ENCODE results near the gene VWA3B.
A peak's percentile ranks its signal among the peaks of the same experiment; 100 is the strongest.
"Not testable (repeated sequence)": the region's sequence is repeated elsewhere in the genome, so short reads cannot be mapped to it uniquely, and the experiment has no call there.

Gene VWA3B, protein sequence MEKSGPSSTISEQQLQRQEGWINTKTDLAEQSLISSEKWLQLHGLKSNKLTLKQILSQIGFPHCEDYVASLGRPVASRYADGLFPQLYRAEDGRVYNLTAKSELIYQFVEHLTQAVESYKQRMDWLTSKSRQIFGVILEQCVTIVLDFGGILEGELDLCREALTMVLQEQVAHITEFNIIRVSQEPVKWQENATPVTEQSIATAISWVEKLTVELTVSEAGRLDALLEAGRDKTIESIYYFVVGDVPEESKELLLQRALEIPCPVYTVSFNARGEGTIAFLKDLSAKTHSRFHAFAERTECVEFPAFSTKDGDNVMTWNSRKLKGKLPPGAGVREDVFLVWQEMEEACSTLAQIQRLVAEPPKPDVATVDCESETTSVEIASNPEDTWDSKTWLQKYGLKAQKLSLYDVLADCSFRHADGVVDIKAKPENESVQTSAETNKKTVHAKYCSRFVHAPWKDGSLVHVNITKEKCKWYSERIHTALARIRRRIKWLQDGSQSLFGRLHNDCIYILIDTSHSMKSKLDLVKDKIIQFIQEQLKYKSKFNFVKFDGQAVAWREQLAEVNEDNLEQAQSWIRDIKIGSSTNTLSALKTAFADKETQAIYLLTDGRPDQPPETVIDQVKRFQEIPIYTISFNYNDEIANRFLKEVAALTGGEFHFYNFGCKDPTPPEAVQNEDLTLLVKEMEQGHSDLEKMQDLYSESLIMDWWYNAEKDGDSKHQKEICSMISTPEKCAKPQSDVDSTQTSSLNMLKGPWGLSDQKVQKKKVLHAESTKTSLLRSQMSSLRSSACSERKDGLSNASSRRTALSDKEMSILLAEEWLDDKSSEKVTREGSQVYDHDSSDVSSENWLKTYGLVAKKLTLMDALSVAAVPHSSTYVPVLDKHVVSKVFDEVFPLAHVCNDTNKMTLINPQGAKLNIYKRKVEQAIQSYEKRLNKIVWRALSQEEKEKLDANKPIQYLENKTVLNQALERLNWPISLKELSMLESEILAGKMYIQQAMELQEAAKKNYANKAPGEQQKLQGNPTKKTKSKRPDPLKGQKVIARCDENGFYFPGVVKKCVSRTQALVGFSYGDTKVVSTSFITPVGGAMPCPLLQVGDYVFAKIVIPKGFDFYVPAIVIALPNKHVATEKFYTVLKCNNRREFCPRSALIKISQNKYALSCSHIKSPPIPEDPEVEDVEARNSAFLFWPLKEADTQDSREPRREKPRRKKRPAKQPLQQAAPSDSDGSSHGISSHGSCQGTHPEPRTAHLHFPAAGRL (N-terminal part only)

DNA sequence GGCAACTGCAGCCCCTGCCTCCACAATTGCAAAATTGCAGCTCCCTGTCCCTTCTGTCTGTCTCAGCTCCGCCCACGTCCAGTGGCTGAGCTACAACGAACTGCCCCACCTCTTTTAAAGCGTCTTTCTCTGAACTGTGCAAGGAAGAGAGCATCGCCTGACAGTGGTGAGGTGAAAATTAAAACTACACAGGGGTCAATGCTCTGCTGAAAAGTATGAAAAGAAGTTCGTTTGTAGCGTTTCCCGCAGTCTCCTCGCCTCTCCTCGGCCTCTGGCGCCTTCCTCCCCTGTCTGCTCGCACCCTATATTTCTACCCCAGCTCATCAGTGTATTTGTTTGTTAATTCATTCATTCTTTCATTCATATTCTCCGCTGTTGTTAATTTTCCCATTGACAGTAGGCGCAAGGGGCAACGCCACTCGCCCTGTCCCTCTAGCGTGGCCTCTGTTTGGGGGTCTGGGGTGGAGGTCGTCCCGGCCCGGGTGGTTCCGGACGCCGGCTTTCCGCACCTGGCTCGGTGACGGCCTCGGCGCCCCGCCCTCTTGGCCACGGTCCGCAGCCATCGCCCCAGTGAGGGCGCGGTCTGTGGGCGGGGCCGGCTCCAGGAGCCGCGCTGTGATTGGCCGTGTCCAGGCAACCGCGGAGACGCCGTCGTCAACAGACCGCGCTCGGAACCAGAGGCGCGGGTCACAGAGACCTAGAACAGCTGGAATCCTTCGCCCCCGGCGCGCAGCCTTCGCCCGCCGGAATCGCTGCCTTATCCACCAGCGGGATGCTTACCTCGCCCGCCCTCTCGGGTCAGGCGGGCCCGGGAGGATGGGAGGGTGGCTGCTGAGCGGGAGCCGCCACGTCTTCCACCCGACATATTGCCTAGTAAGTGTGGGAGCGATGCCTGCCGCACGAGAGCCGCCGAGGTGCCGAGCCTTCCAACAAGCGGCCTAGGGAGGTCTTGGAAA is at the start of gene VWA3B:
TSS of gene VWA3B (plus strand) at position 677 of the 956 bp plus-strand sequence. CDS start 5,926 bp downstream, outside the sequence.
- DNase-seq (ENCODE audit: low read depth in 2 of 2), result peak; percentile 50 to 57

DNA sequence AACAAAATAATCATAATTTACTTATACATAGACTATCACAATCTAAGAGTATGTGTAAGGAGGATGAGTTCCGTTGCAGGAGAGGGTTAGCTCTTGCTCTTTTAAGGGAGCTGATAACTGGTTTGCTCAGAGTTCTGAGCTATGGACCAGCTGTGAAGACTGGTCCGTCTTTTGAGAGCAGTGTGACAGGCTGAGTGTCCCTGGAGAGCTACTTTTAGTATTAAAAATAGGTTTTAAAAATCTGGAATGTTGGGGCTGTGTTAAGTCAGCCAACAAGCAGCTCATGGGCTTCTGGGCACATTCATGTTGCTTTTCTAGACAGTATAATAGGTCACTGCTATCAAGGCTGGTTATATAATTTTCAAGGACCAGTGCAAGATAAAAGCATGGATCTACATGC is 49.8 kb upstream of the VWA3B start:
- no peak for DNase-seq (ENCODE audit: low read depth in 2 of 2)

GRCh38 chr2:98037666-98038336 is 49.2 kb upstream of the VWA3B start:
- no peak for DNase-seq (ENCODE audit: low read depth in 2 of 2)

GRCh38 chr2:98039085-98039756 is 47.7 kb upstream of the VWA3B start:
- DNase-seq (ENCODE audit: low read depth in 2 of 2), result no peak

DNA sequence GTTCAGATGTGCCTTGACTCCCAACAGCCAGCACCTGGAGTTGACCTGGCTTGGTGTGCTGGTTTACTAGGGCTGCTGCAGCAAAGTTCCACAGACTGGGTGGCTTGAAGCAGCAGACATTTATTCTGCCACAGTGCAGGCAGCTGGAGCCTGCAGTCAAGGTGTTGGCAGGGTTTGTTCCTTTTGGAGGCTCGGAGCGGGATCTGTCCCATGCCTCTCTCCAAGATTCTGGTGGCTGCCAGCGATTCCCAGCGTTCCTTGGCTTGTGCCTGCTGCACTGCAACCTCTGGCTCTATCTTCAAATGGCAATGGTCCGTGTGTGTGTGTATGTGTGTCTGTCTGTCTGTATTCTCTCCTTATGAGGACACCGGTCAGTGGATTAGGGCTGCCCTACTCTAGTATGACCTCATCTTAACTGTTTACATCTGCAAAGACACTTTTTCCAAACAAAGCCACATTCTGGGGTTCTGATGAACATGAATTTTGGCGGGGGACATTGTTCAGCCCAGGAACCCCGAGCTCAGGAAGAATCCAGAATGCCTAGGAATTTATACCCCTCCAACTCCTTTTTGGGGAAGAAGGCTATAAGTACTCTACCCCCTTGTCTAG is 46.5 kb upstream of the VWA3B start:
- no peak for DNase-seq (ENCODE audit: low read depth in 2 of 2)

- DNase-seq (ENCODE audit: low read depth in 2 of 2), result no peak
These were observed 43.9 kb upstream of the VWA3B start for GRCh38 chr2:98043101-98043500.

DNA sequence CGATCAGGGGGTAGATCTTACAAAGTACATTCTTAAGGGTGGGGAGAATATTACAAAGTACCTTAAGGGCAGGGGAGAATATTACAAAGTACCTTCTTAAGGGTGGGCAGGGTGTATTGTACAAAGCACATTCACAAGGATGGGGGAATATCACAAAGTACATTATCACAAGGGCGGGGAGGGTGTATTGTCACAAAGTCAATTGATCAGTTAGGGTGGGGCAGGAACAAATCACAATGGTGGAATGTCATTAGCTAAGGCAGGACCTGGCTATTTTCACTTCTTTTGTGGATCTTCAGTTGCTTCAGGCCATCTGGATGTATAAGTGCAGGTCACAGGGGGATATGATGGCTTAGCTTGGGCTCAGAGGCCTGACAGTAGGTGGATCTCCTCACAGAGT is 42.2 kb upstream of the VWA3B start:
- DNase-seq (ENCODE audit: low read depth in 2 of 2), result not testable (repeated sequence)

GRCh38 chr2:98050070-98050469 is 36.9 kb upstream of the VWA3B start:
- DNase-seq (ENCODE audit: low read depth in 2 of 2), result no peak

DNA sequence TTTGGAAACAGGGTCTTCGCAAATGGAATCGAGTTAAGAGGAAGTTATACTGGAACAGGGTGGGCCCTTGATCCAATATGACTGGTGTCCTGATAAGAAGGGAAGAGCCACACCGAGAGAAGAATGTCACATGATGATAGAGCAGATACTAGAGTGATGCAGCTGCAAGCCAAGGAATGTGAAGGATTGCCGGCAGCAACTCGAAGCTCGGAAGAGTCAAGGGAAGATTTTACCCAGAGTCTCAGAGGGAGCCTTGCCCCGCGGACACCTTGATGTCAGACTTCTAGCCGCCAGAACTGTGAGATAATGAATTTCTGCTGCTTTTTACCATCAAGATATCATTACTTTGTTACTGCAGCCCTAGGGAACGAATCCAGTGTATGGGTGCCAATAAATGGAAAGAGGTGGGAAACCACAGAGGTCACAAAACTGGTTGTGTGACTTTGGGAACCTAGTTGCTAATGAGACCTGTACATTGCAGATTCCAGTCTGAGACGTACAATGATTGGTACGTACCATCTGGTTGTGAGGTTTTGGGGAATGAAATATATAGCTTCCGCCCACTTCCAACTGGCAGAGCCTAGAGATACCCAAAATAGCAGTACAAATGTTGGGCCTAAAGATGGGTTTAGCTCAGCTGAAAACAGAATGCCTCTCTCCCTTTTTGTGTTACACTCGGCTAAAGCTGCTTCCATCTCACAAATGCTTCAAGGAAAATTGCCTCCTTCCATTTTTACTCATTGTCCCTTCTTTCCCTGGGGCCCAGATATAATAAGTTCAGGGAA is 28.6 kb upstream of the VWA3B start:
- DNase-seq (ENCODE audit: low read depth in 2 of 2), result no peak

- no peak for DNase-seq (ENCODE audit: low read depth in 2 of 2)
These were observed 26.7 kb upstream of the VWA3B start for GRCh38 chr2:98060277-98060676.

DNA sequence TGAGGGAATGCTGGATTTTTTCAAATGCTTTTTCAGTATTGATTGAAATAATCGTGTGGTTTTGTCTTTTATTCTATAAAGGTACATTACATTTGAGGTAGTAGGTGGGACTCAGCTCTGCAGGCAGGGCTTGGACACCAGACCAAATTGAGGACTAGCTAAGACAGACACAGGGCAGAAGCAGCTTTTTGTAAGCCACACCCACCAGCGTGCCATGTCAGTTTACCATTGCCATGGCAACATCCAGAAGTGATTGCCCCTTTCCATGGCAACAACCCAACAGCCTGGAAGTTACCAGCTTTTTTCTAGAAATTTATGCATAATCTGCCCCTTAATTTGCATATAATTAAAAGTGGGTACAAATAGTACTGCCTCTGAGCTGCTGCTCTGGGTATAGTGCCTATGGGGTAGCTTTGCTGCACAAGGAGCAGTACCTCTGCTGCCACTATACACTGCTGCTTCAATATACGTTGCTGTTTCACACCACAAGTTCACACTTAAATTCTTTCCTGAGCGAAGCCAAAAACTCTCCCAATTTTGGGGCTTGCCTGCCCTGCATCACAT is 23.6 kb upstream of the VWA3B start:
- no peak for DNase-seq (ENCODE audit: low read depth in 2 of 2)

- DNase-seq (ENCODE audit: low read depth in 2 of 2), result no peak
These were observed 21.2 kb upstream of the VWA3B start for GRCh38 chr2:98065808-98066207.

DNA sequence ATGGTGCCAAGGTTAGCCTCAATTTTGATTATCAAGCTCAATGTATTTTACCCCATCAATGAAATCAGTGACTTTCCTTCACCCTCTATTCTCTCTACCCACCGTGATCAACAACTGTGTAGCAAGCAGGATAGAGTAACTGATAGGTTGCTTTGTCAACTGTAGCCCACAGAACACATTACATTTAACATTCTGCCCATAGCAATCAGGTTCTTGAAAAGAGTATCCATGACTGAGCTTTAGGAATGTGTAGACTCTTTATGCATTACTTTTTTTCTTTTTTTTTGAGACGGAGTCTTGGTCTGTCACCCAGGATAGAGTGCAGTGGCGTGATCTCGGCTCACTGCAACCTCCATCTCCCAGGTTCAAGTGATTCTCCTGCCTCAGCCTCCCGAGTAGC is 19.8 kb upstream of the VWA3B start:
- DNase-seq (ENCODE audit: low read depth in 2 of 2), result no peak

DNA sequence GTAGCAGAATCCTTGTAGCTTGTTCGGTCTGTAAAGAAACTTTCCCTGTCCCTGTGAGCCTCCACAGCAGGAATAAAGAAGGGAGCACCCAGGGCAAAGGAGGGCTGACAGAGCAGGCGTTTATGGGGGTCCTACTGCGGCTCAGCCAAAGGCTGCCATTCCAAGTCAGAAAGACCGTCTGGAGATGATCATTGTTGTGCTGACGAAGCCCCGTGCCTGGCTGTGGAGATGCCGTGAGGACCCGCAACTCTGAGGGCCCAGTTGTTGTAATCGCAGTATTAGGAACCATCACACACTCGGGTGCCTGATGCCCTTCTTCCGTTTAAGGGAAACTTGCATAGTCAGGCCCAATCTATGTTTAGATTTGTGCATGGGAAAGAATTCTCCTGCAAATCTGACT is 16.9 kb upstream of the VWA3B start:
- DNase-seq (ENCODE audit: low read depth in 2 of 2), result no peak

GRCh38 chr2:98072442-98072841 is 14.5 kb upstream of the VWA3B start:
- DNase-seq (ENCODE audit: low read depth in 2 of 2), result no peak

- DNase-seq (ENCODE audit: low read depth in 2 of 2), result no peak
These were observed 8.3 kb upstream of the VWA3B start for GRCh38 chr2:98078701-98079100.

DNA sequence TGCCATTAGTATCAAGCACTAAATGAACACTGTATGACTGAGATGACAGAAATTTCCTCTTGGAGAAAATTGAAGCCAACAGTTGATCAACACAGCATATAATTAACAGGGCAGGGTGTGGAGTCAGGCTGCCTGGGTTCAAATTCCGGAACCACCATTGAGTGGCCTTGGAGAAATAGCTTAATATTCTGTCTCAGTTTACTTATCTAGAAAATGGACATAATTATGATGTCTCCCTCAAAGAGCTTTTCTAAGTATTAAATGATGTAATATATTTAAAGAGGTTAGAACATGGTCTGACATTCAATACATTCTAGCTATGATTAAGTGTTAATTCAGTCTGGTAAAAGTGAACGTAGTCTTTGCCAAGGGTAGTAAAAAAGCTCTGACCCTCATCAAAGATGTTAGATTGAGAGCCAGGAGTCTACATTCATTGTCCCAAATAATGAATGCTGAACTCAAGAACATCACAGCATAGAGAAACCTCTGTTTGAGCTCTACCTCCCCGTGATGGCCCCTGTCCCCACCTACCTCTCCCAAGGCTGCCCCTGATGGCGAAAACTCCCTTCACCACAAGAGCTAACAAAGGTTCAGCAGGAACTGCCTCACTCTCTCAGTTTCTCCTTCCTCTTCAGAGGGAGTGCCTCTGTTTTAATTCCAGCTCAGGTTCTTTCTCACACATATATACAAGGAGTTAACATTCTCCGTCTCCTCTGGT is 2.7 kb upstream of the VWA3B start:
- DNase-seq (ENCODE audit: low read depth in 2 of 2), result no peak

DNA sequence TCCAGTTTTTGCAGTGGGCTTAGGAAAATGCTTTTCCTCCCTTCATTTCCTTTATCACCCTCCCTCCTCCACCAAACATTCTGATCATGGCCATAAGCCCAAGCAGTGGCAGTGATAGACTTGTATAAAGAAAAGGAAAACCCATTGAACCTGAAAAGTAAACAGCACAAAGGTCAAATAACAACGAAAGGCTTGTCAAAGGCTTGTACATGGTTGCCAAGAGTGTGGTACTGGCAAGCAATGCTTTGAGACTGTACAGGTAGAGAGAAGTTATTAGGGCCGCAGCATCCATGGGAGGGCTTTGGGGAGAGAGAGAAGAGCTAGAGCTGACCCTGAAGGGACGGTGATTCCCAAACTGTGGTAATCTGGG is 2.1 kb upstream of the VWA3B start:
- DNase-seq (ENCODE audit: low read depth in 2 of 2), result no peak
